Muscle of back (tissue), 11 donors: ENCODE data around the gene OTOG. TPM values are rescaled to one million over a fixed set of nuclear protein-coding genes. Genes with fewer than 3 reads are reported as not detected.

Source experiments
- DNase-seq, 3 donors: peaks; one replicate each; pipeline versions ENCODE4 v3.0.0 to v3.0.0-alpha.2; 2013
- polyA plus RNA-seq, 10 donors: library from polyadenylated mRNA; unstranded; fragments of 120-200 nt; gene quantifications; one replicate each; pipeline ENCODE4 v1.2.1, GENCODE V29; 2013; ENCODE audit not compliant: insufficient read length in 10 of 10

The OTOG gene
- polyA plus RNA-seq, 10 donors = 0.03 to 0.06 (median 0.03) TPM; not detected in 3

DNA sequence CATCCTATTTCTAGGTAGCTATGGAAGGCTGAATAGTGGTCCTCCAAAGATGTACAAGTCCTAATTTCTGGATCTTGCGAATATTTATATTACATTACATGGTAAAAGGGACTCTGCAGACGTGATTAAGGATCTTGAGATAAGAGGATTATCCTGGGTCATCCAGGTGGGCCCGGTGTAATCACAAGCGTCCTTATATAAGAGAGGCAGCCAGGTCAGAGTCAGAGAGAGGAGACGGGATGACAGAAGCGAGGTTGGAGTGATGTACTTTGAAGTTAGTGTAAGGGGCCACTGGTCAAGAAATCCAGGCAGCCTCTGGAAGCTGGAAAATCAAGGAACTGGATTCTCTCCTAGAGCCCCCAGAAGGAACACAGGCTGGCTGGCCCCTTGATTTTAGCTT lies 102.2 kb downstream of the OTOG start:
- DNase-seq = no peak

DNA sequence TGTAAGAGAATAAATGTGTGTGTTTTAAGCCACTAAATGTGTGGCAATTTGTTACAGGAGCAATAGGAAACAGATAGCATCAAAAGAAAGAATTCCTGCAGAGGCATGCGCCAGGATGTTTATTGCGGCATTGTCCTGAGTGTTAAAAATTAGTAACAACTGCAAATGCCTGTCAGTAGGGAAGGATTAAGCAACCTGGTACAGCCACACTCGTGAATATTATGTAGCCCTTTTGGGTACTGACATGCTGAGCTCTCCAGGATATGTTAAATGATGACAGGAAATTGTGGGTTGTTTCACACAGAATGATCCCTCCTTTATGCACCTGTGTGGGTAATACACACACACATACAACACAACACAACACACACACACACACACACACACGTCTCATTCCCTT lies 102.6 kb downstream of the OTOG start:
- DNase-seq = no peak

DNA sequence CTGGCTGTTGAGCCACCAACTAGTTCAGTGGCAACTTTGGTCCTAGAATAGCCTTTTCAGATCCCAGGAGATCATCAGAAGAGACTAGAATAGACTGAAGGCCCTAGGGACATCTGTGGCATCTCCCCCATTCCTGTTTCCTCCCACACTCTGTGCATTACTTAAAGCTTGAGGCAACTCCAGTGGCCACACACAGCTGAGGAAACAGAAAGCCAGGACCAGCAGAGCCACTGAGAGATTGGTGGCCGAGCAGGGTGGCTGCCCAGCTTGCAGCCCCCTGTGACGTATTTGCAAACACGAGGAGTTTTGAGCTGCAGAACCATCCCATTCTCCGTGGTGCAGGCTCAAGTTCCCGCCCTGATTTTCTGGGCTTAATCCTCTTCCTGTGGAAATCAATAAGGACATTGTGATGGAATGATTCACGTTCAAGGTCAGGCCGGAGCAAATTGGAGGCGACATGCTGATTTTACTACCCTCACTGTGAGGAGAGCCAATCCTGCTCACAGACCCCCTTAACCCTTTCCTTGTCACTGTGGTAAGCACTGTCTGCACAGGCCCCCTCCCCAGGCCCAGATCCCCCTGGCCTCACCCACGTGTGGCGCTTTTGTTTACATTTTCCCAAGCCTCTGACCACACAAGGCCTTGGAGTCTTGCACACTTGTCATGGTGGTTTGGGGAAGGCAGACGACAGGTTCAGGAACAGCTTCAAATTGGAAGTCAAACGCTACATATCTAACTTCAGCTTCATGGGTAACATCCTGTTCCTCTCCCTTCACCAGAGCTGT lies 103.3 kb downstream of the OTOG start:
- peak in 2 of 3 donors; percentile 38 to 76 for DNase-seq

DNA sequence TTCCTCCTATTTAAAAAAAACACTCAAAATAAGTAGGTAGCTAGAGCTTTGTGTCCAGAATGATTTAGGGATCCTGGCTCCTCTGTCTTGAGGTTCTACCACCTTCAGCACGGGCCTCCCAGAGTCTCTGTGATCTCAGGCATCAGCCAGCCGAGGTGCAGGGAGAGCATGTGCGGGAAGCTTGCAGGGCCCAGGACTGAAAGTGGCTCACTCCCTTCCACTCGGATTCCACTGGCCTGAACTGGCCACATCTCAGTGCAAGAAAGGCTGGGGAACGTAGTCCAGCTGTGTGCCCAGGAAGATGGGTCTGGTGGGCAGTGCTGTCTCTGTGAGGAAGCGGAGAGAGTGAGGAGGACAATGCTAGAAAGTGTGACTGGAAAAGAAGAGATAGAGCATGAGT lies 104.0 kb downstream of the OTOG start:
- peak in 1 of 3 donors; percentile 11 for DNase-seq

DNA sequence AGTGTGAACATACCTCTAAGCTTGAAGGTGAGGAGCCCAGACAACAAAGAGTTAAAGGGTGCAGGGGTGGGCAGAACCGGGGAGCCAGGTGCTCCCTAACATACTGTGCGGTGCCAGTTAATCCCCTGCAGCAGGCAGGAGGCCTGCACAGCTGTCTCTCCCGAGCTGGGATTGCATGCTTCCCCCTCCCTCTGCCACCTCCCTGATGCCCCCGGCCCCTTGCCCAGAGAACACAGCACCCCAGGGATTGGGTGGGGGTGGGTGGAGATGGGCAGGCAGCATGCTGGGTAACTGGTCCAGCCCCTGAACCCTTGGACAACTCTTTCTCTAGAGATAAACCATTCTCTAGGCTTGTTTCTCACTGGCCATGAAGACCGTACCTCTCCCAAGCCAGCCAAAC lies 104.6 kb downstream of the OTOG start:
- DNase-seq = peak; percentile 55 to 73 (median 56)

DNA sequence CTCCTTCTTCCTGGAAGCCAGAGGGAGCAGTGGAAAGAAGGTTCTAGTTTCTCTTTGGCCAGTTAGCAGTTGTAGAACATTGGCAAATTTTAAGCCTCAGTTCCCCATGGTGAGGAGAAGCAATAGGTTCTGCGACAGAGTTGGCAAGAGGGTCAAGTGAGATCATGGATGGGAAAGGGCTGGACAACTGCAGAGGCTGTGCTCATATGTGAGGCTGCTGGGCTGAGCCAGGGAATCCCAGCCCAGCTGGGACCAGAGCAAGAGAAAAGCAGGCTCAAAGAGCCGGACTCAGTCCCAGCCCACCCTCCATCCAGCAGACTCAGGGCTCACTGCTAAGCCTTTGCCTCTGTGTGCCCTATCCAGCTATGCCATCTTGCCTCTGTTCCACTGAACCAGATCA lies 105.5 kb downstream of the OTOG start:
- DNase-seq = peak; percentile 60 to 73 (median 64)

DNA sequence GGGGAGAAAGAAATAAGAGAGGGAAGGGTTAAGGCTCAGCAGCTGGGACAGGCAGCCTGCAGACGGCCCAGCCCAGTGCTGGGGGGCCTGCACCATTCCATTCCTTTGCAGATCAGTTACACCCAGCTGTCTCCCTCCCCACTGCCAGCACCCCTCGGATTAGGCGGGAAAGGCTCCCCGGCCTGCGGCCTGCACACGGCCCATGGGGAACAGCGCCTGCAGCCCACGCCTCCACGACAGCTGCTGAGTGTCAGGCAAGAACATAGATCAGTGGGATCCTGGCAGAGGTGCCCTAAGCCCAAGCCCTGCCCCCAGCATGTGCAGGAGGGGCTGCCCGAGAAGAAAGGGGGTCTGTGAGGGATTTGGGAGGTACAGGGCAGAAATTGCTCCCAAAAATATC lies 106.6 kb downstream of the OTOG start:
- peak; percentile 79 to 82 (median 82) for DNase-seq

DNA sequence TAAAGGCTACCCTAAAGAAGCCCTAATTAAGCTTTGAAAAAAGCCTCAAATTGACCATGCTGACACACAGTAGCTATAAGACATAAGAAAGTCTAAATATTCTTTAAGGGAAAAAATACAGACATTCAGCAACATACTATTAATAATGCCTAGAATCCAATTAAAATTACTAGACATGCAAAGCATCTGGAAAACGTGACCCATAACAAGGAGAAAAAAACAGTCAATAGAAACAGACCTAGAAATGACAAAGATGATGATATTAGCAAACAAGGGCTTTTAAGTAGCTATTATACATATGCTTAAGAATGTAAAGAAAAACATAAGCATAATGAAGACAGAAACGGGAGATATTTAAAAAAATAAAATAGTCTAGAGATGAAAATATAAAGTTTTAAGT lies 108.6 kb downstream of the OTOG start:
- no peak for DNase-seq

DNA sequence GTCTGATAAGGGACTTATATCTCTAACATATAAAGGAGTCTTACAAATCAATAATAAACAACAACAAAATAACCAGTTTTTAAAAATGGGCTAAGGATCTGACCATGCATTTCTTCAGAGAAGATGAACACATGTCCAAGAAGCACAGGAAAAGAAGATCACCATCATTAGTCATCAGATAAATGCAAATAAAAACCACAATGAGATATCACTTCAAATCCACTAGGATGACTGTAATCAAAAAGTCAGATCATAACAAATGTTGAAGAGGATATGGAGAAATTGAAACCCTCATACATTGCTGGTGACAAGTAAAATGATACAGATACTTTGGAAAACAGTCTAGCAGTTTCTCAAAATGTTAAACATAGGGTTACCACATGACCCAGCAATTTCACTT lies 111.2 kb downstream of the OTOG start:
- no peak for DNase-seq

DNA sequence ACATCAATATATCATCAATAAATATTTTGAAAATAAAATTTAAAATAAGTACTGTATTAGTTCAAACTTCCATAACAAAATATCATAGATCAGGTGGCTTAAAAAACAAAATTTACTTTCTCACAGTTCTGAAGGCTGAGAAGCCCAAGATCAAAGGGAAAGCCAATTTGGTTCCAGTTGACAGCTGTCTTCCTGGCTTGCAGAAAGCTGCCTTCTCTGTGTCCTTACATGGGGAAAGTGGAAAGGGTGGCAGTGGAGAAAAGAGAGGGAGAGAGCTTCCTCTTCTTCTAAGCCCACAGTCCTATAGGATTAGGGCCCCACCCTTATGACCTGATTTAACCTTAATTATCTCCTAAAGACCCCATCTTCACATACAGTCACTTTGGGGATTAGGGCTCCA lies 121.1 kb downstream of the OTOG start:
- DNase-seq = no peak

DNA sequence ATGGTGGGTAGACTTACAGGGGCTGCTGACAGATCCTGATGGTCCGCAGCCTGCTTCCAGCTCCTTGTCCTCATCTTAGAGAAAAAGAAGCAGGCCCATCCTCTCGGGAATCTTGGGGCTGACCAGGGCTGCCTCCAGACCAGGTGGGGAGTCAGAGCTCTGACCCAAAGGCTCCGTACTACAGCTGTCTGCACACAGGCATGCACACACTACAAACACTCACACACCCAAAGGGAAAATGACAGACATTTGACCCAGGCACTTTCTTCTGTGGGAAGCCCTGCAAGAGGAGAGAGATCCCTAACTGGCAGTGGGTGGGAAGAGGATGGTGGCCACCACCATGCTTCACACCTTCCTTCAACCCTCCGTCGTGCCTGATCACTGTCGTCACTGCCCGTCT lies 125.4 kb downstream of the OTOG start:
- no peak for DNase-seq

DNA sequence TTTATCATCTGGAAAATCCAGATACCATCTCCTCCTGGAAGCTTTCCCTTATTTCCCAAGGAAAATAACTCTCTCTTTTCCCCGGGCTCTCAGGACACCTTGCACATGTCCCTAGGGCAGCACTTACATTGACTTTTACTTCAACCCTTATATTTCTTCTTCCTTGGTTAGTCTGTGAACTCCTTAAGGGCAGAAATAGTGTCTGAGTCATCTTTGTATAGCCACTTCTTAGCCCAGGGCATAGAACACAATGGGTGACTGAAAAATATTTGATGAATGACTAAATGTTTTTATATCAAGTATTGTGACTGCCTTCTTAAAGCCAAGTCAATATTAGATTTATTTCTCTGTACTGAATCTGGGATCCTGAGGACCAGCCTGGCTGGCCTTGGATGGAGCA lies 126.9 kb downstream of the OTOG start:
- no peak for DNase-seq

DNA sequence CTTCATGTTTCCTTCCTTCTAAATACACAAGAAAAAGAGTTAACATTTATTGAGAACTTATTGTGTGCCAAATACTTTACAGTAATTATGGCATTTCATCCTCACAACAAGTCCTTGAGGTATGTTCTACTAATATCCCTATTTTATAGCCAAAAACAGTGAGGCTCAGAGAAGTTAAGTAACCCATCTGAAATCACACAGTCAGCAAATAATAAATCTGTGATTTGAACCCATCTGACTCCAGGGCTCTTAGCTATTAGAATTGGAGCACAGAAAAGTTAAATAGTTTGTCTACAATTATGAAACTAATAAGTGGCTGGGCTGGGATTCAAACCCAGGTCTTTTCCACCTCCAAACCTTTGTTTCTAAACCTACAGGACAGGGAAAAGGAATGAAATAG lies 135.8 kb downstream of the OTOG start:
- DNase-seq = no peak

DNA sequence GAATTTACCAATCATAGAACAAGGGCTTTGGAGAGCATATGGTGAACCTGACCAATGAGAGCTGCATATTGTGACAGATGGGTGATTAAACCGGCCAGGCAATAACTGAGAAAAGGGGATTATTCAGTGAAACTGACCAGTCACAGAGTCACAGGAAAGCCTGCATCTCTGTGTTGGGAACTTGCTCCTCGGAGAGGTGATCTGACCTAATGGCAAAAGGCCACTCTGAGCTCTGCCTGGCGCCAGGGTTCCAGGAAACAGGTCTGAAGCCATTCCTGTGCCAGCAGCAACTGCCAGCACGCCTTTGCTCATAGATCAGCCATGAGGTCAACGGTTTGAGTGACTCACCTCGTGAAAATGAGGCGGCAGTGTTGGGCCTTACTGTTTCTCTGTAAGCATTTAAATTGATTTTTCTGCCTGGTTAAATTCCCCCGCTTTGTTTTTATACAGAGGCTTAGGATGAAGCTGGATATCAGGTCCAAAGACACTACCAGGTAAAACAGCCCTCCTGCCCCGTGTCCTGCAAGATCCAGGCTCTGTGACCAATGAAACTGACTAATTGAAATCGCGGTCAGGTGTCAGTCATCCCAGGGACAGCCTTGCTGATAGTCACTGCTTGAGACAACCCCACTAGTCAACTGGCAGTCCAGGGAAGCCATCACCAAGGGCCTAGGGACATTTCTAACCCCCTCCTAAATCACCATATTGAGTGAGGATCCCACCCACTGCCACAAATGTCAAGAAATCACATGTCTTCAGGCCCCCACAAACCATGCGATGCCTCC lies 136.5 kb downstream of the OTOG start:
- peak in 1 of 3 donors; percentile 36 for DNase-seq

DNA sequence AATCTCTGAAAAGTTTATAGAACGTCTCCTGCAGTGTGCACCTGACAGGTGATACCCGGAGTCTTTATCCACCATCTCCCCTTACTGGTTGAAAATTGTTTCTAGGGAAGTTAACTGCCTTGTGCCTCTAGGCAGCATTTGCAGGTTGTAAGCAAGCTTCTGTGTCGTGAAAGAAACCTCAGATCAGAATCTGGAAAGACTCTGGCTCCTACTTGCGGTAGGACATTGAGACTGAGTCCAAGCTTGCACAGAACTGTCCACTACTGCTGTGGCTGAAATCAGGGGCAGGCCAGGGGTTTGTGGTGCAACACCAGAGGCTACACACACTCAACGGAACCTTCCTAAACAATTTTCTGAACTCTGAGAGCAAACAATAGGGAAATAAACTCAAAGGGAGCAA lies 137.5 kb downstream of the OTOG start:
- no peak for DNase-seq

DNA sequence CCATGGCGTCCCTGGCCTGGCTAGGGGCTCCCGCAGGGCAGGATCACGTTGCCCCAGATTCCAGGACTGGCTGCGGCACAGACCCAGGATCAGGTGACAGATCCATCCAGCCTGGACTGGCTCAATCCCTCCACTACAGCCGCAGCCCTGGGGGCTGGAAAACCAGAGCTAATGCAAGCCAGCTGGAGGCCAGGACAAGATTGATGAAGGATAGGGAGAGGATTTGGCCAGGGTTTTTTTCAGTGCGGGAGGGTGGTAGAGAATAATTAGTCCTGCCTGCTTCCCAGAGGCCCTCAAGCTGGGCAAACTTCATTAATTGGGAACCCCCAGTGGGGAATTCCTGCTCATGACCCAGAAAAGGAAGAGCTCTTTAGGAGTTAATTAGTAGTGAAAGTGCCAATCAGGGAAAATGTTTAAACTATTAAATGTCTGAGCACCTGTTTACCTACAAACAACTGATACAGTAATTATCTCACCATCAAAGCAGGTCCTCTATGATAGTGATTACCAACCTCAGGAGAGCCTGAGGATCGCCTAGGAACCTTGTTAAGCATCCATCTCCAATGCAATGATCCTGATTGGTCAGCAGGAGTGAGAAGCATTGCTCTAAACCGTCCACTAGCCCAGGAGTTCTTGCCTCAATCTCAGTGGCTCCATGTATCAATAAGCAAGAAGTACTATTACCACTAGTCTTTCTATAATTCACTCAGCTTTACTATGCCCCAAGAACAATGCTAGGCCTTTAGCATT lies 139.3 kb downstream of the OTOG start:
- DNase-seq = peak; percentile 29 to 60 (median 60)

DNA sequence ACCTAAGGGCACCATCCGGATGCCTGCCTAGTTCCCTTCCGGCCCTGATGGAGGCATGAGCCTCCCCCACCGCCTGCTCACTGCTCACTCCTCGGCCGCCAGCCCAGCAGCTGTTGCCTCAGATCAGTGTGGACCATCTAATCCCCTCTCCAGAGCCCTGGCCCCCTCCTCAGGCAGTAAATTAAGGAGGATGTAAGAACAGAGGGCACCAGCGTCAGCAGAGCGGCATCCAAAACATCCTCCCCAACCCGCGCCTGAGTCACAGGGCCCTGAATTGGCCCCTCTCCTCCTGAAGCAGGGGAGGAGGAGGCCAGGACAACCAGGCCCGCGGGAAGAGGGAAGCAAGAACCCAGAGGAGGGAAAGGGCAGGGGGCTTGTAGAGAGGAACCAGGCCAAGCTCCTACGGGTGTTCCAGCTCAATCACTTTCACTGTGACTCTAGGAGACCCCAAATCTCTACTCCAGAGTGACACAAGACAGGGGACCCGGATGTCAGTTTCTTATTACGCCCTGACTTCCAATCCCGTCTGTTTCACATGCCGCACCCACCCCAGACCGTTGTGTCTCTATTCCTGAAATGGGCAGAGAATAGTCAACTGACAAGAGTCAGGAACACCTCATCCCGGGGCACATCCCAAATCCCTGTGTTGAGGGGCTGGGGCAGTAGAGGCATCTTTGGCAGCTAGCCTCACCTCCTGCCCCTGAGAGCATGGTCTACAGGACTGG lies 141.0 kb downstream of the OTOG start:
- peak; percentile 75 to 79 (median 77) for DNase-seq

DNA sequence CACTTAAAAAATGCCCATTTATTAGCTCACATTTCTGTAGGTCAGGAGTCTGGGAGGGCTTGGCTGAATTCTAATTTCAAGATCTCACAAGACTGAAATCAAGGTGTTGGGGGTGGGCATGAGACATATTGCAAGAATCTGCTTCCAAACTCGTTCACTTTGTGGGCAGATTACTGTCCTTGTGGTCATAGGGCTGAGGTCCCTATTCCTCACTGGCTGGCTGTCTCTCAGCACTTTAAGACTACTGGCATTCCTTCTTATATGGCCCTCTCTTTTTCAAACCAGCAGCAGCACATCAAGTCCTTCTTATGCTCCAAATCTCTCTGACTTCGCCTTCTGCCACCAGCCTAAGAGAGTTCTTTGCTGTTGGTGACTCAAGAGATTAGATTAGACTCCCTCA lies 144.5 kb downstream of the OTOG start:
- DNase-seq = no peak

DNA sequence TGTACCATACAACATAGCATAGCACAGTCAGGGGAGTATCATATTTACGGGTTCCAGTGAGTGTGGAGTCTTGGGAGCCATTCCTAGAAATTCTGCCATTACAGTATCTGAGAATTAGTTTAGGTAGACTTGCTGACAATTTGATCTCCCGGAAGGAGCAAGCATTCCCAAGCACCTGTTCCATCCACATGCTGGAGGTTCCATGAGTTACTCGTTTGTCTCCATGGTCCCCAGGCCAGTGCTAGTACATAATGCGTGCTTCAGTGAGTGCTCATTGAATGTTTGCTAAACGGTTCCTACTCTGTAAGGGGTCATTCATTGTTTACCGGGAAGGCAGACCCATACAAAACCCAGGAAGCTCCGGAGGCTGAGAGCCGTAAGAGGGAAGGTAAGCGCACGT lies 144.9 kb downstream of the OTOG start:
- DNase-seq = peak in 1 of 3 donors; percentile 50

DNA sequence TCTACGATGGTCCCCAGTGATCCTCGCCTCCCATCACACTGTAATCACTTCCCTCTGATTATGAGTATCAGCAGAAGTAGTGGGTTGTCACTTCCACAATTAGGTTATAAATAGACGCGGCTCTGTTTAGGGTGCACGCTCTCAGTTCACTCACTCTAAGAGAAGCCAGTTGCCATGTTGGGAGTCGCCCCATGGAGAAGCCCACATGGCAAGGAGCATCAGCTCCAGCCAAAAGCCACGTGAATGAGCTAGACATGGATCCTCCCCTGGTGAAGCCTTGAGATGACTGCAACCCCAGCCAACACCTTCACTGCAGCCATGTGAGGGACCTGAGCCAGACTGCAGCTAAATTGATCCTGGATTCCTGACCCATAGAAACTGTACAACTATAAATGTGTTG lies 145.9 kb downstream of the OTOG start:
- DNase-seq = no peak

DNA sequence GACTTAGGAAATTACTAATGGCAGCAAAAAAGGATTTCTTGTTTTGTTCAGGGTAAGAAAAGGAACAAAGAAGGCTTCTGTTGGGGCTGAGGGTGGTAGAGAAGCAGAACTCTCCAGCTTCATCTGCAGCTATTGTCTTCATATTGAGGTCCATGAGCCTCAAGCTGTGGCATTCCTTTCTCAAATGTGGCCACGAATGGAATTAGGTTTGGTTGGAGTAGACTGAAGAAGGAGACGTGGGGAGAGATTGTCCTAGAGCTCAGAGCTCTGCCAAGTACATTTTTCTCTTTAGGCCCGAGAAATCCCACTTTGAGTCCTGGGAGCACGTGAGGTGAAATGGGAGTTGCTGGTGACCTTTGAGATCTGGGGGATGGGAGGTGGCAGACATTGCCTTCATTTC lies 146.5 kb downstream of the OTOG start:
- DNase-seq = no peak
